Stimulated activated CD8-positive, alpha-beta memory T cell treated with anti-CD3 and anti-CD28 coated beads, Interleukin-15, amount 100 ng/mL, for 48 hours (primary cell): Measurements from ENCODE around the gene FBXO2.
A peak's percentile ranks its signal among the peaks of the same experiment; 100 is the strongest.

Experiments used
- DNase-seq, 2 donors: peaks; one replicate each; pipeline ENCODE4 v3.0.0-alpha.2; 2020; ENCODE audit warnings: low read depth in 2 of 2

The FBXO2 gene

GRCh38 chr1:11653101-11653860 is 948 bp downstream of the FBXO2 start:
- no peak for DNase-seq

DNA sequence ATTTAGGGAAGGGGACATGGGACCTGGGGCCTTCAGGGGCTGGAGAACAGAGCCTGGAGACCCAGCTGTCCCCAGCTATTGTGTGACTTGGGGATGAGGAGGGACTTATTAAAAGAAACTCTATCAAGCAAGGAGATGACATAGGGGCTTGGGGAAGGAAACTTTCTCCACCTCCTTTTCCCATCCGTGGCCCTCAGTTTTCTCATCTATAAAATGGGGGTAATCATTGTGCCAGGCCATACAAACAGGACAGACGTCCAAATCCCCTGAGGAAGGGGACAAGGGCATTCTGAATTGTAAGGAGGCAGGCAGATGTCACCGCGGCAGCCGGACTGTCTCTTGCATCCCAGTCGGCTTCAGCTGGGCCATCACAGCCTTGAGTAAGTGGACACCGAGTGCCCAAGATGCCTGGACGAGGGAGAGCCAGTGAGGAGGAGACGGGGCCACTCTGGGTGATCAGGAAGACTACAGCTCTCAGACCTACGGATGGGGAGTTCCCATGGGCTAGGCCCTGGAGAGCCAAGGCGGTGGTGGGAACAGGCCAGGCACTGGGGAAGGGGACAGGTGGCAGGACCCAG is 1.9 kb downstream of the FBXO2 start:
- no peak for DNase-seq

DNA sequence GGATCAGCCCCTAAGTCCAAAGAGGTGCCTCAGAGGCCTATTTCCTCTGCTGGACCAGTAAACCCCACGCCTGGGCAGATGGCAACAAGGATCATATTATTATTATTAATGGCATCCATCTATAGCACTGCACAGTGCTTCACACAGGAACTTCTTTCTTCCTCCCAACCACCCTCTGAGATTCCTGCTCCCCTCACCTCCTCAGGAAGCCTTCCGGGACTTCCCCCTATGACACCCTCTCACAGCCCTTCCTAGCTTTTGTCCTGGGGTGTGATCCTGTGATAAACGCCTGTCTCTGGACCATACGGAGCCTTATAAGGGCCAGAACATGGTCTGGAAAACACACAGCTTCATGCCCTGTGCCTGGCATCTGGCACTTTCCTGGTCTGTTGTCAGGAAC is 3.2 kb downstream of the FBXO2 start:
- DNase-seq, result no peak

GRCh38 chr1:11650331-11650991 is 3.8 kb downstream of the FBXO2 start:
- DNase-seq, result peak; percentile 75 to 82

DNA sequence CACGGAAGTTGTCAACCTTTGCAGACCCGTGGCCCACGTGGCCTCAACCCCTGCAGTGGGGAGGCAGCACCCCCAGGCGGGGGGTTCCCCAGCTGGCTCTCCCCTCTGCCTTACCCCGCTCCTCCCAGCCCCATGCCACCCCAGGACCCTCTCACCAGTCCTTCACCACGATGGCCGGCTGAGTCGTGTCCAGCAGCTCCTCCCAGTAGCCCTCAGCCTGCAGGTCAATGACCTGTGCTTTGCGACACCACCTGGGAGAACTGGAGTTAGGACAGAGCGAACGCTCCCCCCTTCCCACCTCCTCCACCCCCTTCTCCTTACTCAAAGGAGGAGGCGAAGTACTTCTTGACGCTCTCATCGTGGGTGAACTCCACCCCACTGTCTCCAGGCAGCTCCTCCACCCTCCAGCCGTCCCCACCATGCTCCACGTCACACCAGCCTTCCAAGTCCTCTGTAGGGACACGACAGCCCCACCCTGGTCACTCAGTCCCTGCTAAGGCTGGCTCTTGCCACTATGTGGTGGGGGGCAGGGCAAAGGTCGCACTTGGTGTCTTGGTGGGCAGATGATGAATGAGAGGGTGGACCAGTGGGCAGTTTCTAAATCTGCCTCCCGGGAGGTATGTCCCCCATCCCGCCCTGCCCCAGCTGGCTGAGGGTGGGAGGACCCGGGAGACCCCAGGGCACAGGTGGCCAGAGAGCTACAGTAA is 4.5 kb downstream of the FBXO2 start:
- DNase-seq, result no peak

GRCh38 chr1:11649237-11649623 is 5.0 kb downstream of the FBXO2 start:
- DNase-seq, result no peak

DNA sequence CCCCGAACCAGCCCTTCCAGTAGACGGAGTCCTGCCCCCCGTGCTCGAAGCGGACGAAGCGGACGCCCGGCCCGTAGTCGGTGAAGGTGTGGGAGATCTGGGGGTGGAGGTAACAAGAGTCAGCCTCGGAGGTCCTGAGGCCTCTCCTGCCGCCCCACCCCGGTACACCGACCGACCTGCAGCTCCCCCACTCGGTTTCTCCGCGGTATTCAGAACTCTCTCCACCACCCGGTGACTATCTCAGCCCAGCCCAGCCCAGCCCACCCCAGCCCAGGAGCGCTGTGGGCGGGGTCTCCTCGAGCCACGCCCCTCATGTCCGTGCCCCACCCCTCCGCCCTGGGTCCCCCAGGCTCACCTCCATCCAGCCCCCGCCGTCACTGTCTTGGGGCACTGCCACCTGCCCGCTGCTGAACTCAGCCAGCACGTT is 5.5 kb downstream of the FBXO2 start:
- peak in 1 of 2 donors; percentile 24 for DNase-seq

DNA sequence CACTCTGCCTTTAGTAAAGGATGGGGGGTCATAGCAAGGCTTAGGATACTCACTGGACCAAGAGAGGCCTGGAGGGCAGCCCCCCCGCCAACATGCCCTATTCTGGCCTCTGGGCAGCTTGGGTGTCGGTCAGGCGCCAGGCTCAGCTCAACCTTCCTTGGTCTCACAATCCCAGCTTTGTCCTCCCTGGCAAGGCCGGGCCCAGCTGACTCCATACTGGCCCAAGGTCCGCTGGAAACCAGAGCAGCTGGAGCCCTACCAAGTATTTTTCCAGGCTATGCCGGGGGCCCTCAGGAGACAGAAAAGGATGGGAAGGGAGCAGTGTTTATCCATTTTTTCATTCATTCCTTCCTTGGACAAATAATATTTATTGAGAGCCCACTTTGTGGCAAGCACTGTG is 6.2 kb downstream of the FBXO2 start:
- DNase-seq, result no peak

DNA sequence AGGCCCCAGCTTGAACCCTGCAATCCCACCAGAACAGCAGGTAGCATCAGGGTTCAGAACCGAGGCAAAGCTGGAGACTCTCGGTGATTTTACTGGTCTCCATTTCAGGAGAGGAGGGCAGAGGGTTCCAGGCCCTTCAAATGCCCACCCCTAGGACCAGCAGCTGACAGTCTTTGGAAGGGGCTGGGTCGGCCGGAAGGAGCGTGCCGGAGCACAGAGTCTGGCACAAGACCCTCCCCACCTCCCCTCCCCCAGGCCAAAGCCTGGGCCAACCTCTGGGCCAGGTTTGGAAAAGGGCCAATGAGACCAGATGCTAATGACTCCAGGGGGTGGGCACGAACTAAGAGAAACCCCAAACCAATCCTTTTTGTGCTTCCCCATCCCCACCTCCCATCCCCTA is 6.9 kb downstream of the FBXO2 start:
- DNase-seq, result no peak

DNA sequence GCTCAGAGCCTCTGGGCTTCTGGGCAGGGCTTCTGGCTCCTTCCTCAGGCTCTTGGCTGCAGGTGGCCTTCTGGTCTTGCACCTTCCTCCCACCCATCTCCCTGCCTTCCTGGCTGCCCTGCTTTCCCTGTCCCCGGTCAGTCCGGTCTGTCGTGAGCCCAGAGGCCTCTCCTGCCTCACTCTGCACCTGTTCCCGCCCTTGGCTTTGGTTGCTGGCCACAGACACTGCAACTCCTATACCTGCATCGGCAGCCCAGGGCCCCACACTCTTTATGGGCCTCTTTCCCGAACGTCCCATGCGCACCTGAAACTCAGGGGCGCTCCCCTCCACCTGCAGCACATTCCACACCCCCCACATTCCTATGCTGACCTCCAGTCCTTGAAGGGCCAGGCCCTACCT is 7.9 kb downstream of the FBXO2 start:
- DNase-seq, result no peak

GRCh38 chr1:11645670-11646265 is 8.5 kb downstream of the FBXO2 start:
- peak; percentile 64 to 67 for DNase-seq

- no peak for DNase-seq
Measured at GRCh38 chr1:11645270-11645669, 9.0 kb downstream of the FBXO2 start.

DNA sequence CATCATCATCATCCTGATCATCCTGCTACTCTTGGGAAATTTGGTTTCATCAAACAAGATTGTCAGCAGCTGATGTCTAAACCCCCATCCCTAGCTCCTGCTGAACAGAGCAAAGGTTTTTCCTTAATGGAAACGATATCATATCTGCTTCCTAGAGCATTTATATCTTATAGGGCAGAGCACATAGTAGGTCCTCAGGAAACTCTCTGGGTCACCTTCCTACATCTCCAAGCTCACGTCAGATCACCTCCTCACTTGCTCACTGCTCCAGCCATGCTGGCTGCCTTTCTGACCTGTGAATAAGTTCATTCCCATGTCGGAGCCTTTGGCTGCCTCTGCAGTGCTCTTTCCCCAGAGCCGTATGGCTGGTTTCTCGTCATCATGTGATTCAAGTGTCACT is 10.4 kb downstream of the FBXO2 start:
- no peak for DNase-seq

GRCh38 chr1:11642418-11643017 is 11.7 kb downstream of the FBXO2 start:
- peak in 1 of 2 donors; percentile 38 for DNase-seq

GRCh38 chr1:11641776-11642305 is 12.4 kb downstream of the FBXO2 start:
- DNase-seq, result no peak

- DNase-seq, result no peak
Measured at GRCh38 chr1:11640944-11641343, 13.3 kb downstream of the FBXO2 start.

GRCh38 chr1:11640101-11640500 is 14.1 kb downstream of the FBXO2 start:
- DNase-seq, result no peak

DNA sequence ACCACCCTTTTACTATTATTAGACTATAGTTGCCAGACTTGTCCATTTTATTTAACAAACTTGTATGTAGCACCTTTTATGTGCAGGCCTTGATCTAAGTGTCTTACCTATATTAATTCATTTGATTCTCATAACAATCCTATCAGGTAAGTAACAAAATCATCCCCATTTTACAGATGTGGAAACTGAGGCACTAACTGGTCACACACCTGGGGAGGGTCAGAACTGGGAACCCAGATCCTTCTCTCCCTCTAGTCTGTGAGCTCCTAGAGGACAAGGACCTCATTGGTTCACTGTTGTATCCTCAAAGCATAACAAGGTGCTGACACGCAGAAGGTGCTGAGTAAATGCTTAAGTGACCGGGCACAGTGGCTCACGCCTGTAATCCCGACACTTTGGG is 14.9 kb downstream of the FBXO2 start:
- no peak for DNase-seq

DNA sequence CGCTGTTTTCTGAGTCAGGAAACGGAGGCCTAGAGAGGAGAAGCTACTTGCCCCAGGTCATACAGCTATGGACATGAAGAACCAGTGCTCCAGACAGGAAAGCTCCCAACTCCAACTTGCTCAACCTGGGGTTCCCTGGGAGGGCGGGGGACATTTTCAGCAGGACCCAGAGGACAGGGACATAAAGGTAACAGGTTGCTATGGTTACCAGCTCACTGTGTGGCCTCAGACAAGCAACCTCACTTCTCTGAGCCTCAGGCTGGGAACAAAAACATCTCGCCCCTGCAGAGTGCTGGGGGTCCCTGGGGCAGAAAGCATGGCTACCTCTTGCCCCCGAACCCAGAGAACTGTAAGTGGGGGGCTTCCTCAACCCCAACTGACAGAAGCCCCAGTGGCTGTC is 16.1 kb downstream of the FBXO2 start:
- no peak for DNase-seq

DNA sequence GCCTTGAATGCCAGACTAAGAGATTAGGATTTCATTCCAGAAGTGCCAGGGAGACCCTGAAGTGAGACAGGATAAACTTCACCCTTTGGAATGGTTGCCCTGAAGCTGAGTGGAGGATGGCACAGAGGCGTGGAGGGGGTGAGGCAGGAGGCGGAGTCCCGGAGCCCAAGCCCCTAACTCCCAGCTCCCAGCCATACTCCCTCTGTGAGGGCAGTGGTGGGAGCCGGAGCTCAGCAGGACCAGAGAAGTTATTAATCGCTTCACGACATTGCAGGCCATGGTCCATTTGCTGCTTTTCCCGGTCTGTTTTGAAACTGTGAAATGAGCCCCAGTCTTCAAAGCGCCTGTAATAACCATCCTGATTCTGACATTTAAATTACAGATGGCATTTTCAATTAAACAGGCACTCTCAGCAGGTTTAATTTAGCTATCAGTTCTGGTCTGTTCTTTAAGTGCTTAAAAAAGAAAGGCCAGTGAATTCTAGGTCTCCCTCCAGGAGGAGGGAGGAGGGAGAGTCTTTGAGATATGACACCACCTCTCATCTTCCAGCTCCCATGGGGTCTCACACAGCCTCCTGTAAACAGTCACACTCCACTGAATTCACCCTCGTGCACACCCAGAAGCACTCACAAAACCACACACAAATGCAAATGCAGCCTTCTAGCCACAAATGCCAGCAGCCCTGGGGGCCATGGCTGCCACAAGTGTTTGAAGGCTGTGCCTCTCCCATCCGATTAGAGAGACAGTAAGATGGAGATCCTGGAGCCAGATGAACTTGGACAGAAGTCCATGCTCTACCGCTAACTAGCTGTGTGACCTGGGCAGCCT is 19.6 kb downstream of the FBXO2 start:
- no peak for DNase-seq
